GM21528 (cell line): ENCODE measurements around the gene POU2AF2.

ENCODE experiments used
- ATAC-seq: cut with Tn5 transposase; IDR thresholded peaks from one replicate; pipeline ENCODE4 v1.9.1; 2021; ENCODE audit warnings: mild to moderate bottlenecking, moderate library complexity; ENCODE audit not compliant: unreplicated experiment, low FRiP score

The POU2AF2 gene

GRCh38 chr11:111327908-111328624 is 82.5 kb downstream of the POU2AF2 start:
- ATAC-seq = no peak

DNA sequence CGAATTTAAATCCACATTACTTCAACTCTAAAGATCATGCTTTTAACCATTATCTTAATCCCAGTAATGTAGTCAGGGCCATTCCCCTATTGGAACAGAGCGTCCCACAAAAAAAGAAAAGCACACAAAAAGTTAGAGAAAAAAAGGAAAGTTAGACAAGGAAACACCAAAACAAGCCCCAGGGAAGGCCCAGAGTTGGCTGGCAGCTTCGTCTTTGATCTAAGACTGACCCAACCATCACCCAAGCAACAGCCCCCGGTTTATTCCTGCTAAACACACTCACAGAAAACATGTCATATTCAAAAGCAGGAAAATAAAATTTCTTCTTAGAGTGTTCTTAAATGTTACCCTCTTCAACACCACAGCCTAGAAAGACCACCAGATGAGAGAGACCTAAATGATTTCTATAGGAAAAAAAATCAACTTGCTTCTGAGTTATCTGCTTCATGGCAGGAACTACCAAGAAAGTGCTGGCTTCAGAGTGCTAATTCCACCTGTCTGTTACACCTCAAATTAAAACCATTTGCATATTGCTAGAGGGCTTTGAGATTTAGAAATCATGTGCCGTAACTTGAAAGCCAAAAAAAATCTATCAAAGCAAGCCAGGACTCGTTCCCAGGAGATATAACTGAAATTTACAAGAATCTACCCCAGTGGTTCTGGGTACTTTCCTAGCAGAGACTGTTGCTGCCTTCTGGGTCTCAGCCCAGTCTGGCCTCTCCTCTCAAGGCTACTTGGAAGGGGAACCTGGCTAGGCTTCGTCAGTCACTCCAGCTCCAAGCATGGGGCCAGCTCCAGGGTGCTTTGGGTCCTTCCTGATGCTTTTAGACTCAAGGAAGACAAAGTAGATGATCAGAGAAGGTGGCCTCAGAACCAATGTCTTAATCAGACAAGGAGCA is 84.0 kb downstream of the POU2AF2 start:
- no peak for ATAC-seq

GRCh38 chr11:111330234-111330893 is 84.8 kb downstream of the POU2AF2 start:
- no peak for ATAC-seq

DNA sequence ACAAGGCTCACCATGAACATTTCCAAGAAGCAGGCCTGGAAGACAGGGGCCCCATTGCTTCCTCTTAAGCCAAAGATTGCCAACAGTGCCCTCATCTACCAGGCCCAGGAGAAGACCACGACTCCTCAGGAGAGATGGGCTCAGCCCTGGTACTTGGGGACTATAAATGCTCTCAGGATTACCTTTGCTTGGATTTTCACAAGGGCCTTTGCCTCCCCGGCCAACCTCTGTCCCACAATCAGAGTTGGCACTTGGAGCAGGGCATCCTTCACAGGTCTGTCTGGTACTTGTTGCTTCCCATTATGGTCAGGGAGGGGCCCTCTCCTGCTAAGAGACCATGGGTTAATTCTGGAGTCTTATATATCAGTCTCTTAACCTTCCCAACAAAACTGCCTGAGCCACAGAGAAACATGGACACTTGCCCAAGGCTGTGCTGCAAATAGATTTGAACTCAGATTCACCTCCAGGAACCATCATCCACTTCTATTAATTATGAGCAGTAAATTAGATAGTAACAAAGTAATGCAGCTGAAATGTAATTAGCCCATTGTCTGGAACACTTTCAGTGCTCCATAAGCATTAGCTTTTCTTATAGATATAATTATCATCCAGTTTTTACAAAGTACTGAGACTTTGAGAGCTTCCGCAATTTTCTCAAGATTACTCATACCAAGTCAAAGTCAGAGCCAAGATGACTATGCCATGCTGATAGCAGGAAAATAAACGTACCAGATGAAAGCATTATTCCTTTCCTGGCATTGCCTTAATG is 86.4 kb downstream of the POU2AF2 start:
- ATAC-seq = no peak

DNA sequence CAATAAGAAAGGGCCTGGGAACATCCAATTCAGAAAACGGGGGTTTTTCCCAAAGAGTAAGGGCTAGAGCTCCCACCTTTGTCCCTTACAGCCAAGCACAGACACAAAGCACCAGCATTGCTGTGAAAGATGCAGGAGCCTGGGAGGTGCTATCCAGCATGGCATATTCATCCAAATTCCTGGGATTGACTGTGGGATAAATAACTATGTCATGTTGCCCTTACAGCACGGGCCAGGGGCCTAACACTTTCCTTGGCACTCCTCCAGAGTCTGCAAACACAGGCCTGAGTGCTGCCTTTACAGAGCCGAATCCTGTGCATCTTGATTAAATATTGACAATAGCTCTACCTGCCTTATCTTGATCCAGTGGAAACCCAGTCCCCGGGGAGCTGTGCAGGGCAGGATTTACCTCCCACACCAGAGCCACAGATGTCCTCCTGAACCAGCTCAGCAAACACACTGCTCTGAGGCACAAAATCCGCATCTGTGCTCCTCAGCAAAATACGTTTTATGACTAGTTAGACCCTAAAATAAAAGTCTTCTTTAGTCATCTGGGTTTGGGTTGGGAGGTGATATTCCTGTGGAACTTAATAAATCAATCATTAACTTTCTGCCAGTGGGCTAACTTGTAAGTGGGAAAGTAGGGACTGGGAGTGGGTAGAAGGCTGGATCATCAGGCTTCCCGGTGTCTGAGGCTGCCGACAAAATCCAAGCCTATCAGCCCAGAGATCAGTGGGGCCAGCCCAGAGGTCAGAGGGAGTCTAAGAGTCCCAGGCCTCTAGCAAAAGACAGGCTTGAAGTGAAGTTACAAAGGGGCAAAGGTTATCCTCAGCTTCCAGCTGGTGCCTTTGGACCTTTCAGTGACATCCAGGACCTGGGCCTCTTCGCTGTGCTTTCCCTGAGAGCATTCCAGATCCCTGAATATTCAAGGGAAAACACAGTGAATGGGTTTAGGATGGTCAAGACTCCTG is 89.3 kb downstream of the POU2AF2 start:
- ATAC-seq = no peak

DNA sequence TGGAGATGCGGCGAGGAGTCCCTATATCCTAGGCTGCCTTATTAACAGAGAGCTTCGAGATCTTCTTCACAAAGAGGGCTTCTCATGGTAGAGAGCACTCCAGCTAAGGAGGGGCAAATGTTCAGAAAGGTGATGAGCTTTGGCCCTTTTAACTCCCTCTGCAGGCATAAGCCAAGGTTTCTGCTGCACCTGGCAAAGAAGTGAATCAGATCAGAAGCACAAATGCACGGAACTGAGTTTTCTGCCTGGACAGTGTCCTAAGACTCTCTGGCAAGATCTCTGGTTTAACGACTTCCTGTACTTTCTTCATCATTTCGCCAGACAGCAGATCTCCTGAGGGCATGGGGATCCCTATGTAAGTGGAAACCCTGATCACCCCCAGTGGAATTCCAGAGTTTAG is 90.0 kb downstream of the POU2AF2 start:
- no peak for ATAC-seq
